C4-2B (cell line): ENCODE data around the gene AFF3.
"Not testable (repeated sequence)": the region's sequence is repeated elsewhere in the genome, so short reads cannot be mapped to it uniquely, and the experiment has no call there.

Experiments
- H3K27ac ChIP-seq: fragments of 450-650 bp; 2 replicates; pipeline ENCODE4 v1.5.1; 2017
- CTCF ChIP-seq: fragments of 450-650 bp; conservative IDR thresholded peaks from 2 replicates; pipeline ENCODE4 v1.5.1; 2017; ENCODE audit warnings: mild to moderate bottlenecking
- ZFX ChIP-seq: fragments of 450-650 bp; IDR thresholded peaks from 2 replicates; pipeline ENCODE4 v1.6.1; 2017

The AFF3 gene

DNA sequence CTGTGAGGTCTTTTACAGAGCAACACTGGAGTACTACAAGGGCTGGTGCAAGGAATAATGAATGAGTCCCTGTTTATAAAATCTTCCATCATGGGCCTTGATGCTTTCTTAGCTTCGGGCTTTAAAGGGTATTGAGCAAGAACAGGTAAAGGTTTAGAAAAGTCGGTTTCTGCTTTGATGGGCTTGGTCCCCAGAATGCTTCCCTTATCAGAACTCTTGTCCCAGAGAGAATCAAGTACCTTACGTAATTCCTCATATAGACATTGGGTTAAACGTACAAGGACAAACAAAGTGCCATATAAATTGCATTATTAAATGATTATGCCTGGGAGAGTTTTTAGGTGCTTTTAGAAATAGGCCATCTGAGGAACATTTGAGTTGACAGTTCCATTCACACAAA lies 628.0 kb downstream of the AFF3 start:
- no peak overlapping the region for H3K27ac ChIP-seq
- TF ChIP-seq CTCF (no peak), ZFX (no peak)

DNA sequence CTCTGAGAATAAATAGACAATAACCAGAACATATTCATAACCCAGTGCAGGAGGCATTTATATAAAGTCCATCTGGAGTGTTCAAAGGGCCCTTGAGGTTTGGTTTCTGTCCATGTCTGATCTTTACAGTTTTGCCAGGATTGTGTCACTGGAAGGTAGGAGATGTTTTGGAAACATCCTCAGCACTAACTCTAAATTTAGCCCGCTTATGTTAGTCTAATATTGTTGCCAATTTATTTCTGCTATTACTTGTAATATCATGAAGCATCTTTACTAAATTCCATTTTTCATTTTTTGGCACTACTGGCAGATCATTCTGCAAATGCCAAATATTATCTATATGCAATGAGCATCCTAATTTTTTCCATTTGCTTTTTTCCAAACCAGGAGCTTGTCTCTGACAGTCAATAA lies 630.2 kb downstream of the AFF3 start:
- H3K27ac ChIP-seq: no peak overlapping the region
- TF ChIP-seq ZFX: no peak
- TF ChIP-seq CTCF: no peak

GRCh38 chr2:99509387-99509786 lies 633.0 kb downstream of the AFF3 start:
- H3K27ac ChIP-seq: no peak overlapping the region
- no peak for TF ChIP-seq ZFX
- TF ChIP-seq CTCF: no peak

DNA sequence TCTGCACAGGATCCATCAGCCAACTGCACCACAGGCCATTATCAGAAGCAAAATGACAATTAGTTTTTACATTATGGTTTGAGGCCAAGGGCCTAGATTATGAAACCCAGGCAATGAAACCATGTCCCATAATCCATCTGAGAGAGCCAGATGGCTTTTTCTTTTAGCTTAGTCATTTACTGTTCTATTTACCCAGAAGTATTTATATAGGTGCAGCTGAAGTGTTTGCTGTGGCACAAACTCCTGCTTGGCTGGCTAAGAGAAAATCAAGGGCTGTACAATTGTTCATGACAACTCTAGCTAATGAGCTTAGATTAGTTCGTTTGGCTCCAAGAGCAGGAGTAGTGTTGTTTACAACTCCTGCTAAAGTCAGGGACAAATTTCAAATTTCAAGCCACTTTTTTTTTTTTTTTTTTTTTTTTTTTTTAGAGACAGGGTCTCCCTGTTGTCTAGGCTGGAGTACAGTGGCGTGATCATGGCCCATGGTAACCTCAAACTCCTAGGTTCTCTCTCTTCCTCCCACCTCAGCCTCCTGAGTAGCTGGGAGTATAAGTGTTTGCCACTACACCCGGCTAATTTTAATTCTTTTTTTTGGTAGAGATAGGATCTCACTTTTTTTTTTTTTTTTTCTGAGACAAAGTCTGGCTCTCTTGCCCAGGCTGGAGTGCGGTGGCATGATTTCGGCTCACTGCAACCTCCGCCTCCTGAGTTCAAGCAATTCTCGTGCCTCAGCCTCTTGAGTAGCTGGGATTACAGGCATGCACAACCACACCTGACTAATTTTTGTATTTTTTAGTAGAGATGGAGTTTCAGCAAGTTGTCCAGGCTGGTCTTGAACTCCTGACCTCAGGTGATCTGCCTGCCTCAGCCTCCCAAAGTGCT lies 634.2 kb downstream of the AFF3 start:
- TF ChIP-seq ZFX (no peak), CTCF (no peak)
- H3K27ac ChIP-seq: no peak overlapping the region

DNA sequence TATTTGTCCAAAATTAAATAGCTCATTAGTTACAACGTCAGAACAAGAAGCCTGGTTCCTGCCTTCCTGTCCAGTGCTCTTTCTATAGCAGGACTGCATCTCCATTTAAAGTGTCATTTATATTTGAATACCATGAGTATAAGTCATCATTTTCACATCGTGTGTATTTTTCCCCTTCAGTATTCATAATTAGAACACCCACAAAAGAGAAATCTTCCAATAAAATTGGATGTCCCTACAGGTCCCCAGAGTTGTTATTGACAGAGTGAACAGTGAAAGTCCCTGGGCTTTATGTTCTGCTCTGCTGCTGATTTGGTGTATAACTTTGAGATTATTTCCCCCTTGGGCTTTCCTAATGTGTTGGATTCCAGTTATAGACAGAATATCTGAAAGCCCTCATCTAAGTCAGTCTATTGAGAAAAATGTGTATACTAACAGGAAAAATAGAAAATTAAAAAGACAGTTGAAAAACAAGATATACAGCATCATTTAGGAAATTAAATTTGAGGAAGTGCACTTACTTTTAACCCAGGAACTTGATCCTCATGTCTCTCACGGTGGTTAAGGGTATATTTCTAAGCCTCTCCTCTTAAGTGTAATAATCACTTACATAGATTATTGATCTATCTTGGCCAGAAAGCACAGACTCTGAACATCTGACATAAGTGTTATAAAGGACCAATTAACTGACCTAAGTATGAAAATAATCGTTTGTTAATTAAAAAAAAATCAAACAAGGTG lies 637.4 kb downstream of the AFF3 start:
- no peak overlapping the region for H3K27ac ChIP-seq
- TF ChIP-seq CTCF (no peak), ZFX (no peak)

- not testable (repeated sequence) for H3K27ac ChIP-seq
Measured at GRCh38 chr2:99503662-99504416, 638.6 kb downstream of the AFF3 start.

DNA sequence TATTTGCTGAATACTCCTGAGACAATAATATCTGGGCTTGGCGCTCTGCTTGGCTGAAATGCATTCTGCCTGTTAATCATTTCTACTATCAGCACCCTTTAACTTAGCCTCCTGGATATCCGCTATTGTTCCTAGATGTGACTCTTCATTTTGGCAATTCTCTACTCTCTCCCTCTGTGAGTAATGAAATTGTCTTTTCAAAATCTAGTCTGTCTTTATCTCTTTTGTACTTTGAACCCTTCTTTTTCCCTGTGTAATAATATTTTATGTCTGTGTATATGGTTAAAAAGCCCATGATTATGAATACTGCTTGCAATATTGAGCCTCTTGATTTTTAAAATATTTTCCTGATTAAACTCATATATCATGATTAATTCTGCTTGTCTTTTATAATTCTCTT lies 646.4 kb downstream of the AFF3 start:
- H3K27ac ChIP-seq: no peak overlapping the region
- TF ChIP-seq CTCF: no peak
- TF ChIP-seq ZFX: no peak
